Measurements from ENCODE around the gene MSLN. TPM values are rescaled to one million over a fixed set of nuclear protein-coding genes. Genes with fewer than 3 reads are reported as not detected.

MSLN gene
- total and polyA plus RNA-seq, 9 of the 15 experiments (the other 6 are each of a cell fraction or from before 2014, with no cell fraction given) = not detected

GRCh38 chr16:728131-728889 lies 32.2 kb upstream of the MSLN start (continued):
- TF ChIP-seq, protein P1, sequence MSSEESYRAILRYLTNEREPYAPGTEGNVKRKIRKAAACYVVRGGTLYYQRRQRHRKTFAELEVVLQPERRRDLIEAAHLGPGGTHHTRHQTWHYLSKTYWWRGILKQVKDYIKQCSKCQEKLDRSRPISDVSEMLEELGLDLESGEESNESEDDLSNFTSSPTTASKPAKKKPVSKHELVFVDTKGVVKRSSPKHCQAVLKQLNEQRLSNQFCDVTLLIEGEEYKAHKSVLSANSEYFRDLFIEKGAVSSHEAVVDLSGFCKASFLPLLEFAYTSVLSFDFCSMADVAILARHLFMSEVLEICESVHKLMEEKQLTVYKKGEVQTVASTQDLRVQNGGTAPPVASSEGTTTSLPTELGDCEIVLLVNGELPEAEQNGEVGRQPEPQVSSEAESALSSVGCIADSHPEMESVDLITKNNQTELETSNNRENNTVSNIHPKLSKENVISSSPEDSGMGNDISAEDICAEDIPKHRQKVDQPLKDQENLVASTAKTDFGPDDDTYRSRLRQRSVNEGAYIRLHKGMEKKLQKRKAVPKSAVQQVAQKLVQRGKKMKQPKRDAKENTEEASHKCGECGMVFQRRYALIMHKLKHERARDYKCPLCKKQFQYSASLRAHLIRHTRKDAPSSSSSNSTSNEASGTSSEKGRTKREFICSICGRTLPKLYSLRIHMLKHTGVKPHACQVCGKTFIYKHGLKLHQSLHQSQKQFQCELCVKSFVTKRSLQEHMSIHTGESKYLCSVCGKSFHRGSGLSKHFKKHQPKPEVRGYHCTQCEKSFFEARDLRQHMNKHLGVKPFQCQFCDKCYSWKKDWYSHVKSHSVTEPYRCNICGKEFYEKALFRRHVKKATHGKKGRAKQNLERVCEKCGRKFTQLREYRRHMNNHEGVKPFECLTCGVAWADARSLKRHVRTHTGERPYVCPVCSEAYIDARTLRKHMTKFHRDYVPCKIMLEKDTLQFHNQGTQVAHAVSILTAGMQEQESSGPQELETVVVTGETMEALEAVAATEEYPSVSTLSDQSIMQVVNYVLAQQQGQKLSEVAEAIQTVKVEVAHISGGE (CRISPR knock-in tag; IDR thresholded peaks at IDR 0.05) = peak in 1 of 3 experiments; percentile 83; a peak in 2 of 6 replicates
- TF ChIP-seq VEZF1 (CRISPR knock-in tag; IDR thresholded peaks at IDR 0.05) (peak; percentile 77), PML (IDR thresholded peaks at IDR 0.05; ENCODE audit: low read length) (no peak), RCOR1 (IDR thresholded peaks at IDR 0.05; ENCODE audit: borderline replicate concordance in 1 of 2, low read depth in 2 of 2, low read length in 2 of 2) (no peak), POLR2AphosphoS5 (IDR thresholded peaks at IDR 0.05; ENCODE audit: control insufficient read depth, insufficient read depth, low read depth, low read length) (0 out of 2 replicates have a peak, but pooled peaks have one; percentile 4), ZNF436 (CRISPR knock-in tag; IDR thresholded peaks at IDR 0.05) (no peak), SMAD4 (CRISPR knock-in tag; conservative IDR thresholded peaks at IDR 0.05) (no peak), PRDM10 (IDR thresholded peaks at IDR 0.05; ENCODE audit: partially characterized antibody) (peak; percentile 81), ZNF316 (IDR thresholded peaks at IDR 0.05) (peak; percentile 16; the same call in 1 of the 2 replicates), ZNF764 (CRISPR knock-in tag; IDR thresholded peaks at IDR 0.05; ENCODE audit: low read depth) (no peak), NONO (IDR thresholded peaks at IDR 0.05; ENCODE audit: low read depth in 2 of 2, low read length in 1 of 2) (peak in 1 of 2 experiments; percentile 29; a peak in 1 of 4 replicates), CTBP1 (IDR thresholded peaks at IDR 0.05; ENCODE audit: borderline replicate concordance) (peak; percentile 54; the same call in 1 of the 2 replicates)
- TF ChIP-seq, protein P2, sequence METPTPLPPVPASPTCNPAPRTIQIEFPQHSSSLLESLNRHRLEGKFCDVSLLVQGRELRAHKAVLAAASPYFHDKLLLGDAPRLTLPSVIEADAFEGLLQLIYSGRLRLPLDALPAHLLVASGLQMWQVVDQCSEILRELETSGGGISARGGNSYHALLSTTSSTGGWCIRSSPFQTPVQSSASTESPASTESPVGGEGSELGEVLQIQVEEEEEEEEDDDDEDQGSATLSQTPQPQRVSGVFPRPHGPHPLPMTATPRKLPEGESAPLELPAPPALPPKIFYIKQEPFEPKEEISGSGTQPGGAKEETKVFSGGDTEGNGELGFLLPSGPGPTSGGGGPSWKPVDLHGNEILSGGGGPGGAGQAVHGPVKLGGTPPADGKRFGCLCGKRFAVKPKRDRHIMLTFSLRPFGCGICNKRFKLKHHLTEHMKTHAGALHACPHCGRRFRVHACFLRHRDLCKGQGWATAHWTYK (CRISPR knock-in tag; IDR thresholded peaks at IDR 0.05) = peak; percentile 94
